Heart right ventricle (tissue), 16 donors: ENCODE measurements around the gene C17orf50. TPM values are rescaled to one million over a fixed set of nuclear protein-coding genes. Genes with fewer than 3 reads are reported as not detected.
A peak's percentile ranks its signal among the peaks of the same experiment; 100 is the strongest.

Experiments
- ATAC-seq, 8 donors: fragments of 200-7000 bp; cut with Tn5 transposase; one replicate each; pipeline ENCODE4 v1.9.1; 2020; ENCODE audit warnings: mild to moderate bottlenecking in 8 of 8, moderate library complexity in 8 of 8, moderate number of reproducible peaks in 1 of 8
- DNase-seq, 2 donors: peaks; one replicate each; pipeline ENCODE4 v3.0.0-alpha.2; 2020
- H3K27ac ChIP-seq, 10 donors: fragments of 200-600 bp; sonication (generic) in 2 of 10; one replicate each; pipeline versions ENCODE4 v1.5.0 to v1.8.0; 2020 to 2022; ENCODE audit warnings: mild to moderate bottlenecking in 3 of 10
- H3K27me3 ChIP-seq, 7 donors: fragments of 200-600 bp; one replicate each; pipeline ENCODE4 v1.8.0; 2021 to 2022; ENCODE audit warnings: mild to moderate bottlenecking in 2 of 7
- H3K36me3 ChIP-seq, 9 donors: fragments of 200-600 bp; sonication (generic) in 1 of 9; one replicate each; pipeline versions ENCODE4 v1.5.0 to v1.8.0; 2020 to 2022; ENCODE audit warnings: mild to moderate bottlenecking in 2 of 9
- H3K4me1 ChIP-seq, 9 donors: fragments of 200-600 bp; sonication (generic) in 1 of 9; one replicate each; pipeline versions ENCODE4 v1.5.0 to v1.8.0; 2020 to 2022; ENCODE audit warnings: mild to moderate bottlenecking in 4 of 9
- H3K4me3 ChIP-seq, 10 donors: fragments of 200-600 bp; sonication (generic) in 2 of 10; one replicate each; pipeline versions ENCODE4 v1.5.0 to v1.8.0; 2020 to 2022; ENCODE audit warnings: mild to moderate bottlenecking in 7 of 10, moderate library complexity in 2 of 10
- H3K9me3 ChIP-seq, 11 donors: fragments of 200-600 bp in 10 of 11; sonication (generic) in 2 of 11; one replicate each; pipeline versions ENCODE4 v1.5.0 to v1.8.0; 2013 to 2022; ENCODE audit warnings: mild to moderate bottlenecking in 2 of 11, control low read depth in 1 of 11, moderate library complexity in 1 of 11
- CTCF ChIP-seq, 9 donors: fragments of 200-600 bp; sonication (generic) in 2 of 9; IDR thresholded peaks; one replicate each; pipeline versions ENCODE4 v1.5.0 to v1.8.0; 2021 to 2022; ENCODE audit warnings: antibody characterized with exemption in 9 of 9, mild to moderate bottlenecking in 5 of 9, moderate library complexity in 1 of 9
- WGBS, 2 donors: extraction: QIAGEN DNeasy Blood & Tissue Kit; methylation state at CpG; one replicate each; pipeline ENCODE4 v1.1.7; 2013; ENCODE audit warnings: inconsistent platforms in 1 of 2; 5-methylcytosine and 5-hydroxymethylcytosine counted together
- intact Hi-C, 10 donors: fragments of 100-400 bp; cut with DNase I; formaldehyde crosslinking; loops; one replicate each; pipeline versions ENCODE4 v1.11.1 to v1.14.2; 2022
- polyA plus RNA-seq, 2 donors: library from polyadenylated mRNA; stranded (reverse); fragments of 200-250 nt; gene quantifications; one replicate each; pipeline ENCODE4 v1.2.3, GENCODE V29; 2013
- total RNA-seq, 10 donors: library from RNA; stranded (reverse); fragmentation: NEBNext Ultra II Directional in 3 of 10; extraction: Animal tissue kit (Norgen Biotek cat#: 25700) in 3 of 10; gene quantifications; one replicate each; pipeline versions ENCODE4 v1.2.1 to v1.2.4, GENCODE V29; 2021 to 2023
- donor health status: Arrhythmogenic right ventricular cardiomyopathy.
- donor health status: ischemic (EF 13 %, LVEDD 7.1; RV severe dilation, severe dysfunction).
- donor health status: healthy with polysubstance abuse.
- donor health status: DM: no; HTN: yes; CAD: no.
- donor health status: DM: no; HTN: no; CAD: no.
- donor health status: ischemic (EF 25% LVEDD 6.9; RV normal size, moderate dysfunction).
- donor health status: ischemic (EF 25% LVEDD 5.7; RV mildly dilated, moderate dysfunction).
- donor health status: healthy.
- donor health status: DM: yes; HTN: yes; CAD: no.
- donor health status: Ischemic cardiomyopathy.
- donor health status: ischemic (EF 35%, LVEDD 5.7; RV mildly dilated, moderate dysfunction).
- donor health status: nonischemic (EF 11% LVEDD 7.7; RV severe dilation, severe dysfunction).
- donor health status: DM: yes; HTN: yes; CAD: no.
- donor health status: PGD.
- donor health status: ischemic (EF 29% LVEDD 5.4; RV normal size, mild dysfunction).
- donor health status: nonischemic (EF 23%, LVEDD 6.1; RV moderate dilation, normal function).

C17orf50 gene
- total and polyA plus RNA-seq, 12 donors = not detected

DNA sequence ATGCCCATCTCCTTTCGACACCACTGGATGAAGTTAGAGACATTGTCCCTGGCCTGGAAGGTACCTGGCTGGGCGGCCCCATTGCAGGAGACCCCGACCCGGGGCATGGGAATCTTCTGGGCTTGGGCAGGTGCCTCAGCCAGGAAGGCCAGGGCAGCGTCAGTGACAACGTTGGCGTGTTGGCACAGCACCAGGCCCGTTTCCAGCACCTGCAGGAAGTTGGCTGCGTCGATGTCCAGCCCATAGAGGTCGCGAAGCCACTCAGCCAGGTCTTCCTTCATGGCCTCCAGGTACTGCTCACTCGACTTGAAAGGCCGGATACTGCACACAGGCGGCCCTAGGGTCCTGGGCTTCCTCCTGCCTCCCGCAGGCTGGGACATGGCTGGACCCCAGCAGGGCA lies 8.2 kb upstream of the C17orf50 start:
- no peak overlapping the region for H3K4me3 ChIP-seq
- ATAC-seq (peak in 3 of 8 donors; percentile 2 to 6 (median 3)), DNase-seq (no peak)
- WGBS, 2 donors = 51 to 63% methylated on average over 16 of the region's 16 CpGs
- H3K36me3 ChIP-seq = no peaks in the 10 kb centered on the region
- TF ChIP-seq CTCF (IDR thresholded peaks at IDR 0.05) = no peak
- peaks cover 0 to 51% (median 34%) of the 10 kb centered on the region in 7 donors for H3K27me3 ChIP-seq
- intact Hi-C loops = loop anchor here in 1 of 10 donors (5.0 kb wide), 1 partner anchor 150 kb away; no protein-coding TSS in a partner anchor
- no peak overlapping the region for H3K27ac ChIP-seq
- H3K4me1 ChIP-seq = peaks cover 0 to 20% (median 9%) of the 10 kb centered on the region in 9 donors
- no peaks in the 10 kb centered on the region for H3K9me3 ChIP-seq

DNA sequence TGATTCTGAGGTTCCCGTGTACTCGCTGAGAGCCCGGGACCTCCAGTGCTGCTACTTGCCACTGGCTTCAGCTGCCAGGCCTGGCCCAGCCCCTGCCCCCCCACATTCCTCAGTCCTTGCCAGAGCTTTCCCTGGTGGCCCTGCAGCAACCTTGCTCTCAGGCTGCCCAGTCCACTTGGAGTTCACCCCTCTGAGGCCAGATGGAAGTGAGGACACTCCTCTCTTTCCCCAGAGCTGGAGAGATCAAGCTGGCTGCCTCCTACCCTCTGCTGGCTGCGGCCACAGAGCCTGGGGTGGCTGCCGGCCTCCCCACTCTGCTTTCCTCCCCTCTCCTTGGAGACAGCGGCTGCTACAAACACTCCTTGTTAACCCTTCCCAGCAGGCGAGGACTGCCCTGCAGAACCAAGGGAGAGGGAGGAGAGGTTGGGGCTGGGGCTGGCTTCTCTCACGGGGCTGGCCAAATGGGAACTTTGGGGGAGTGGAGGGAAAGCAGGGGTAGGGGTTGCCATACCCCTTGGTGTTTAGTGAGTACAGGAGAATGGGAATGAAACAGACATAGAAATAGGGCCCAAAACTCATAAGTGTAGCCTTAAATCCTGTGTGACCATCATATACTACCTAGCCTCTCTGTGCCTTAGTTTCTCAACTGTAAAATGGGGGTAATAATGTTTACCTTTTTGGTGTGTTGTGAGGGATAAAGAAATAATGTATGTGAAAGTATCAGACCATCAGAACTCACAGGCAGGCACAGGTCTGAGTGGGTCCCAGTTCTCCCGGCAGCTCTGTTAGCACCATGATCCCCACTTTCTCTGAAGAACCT lies 7.5 kb upstream of the C17orf50 start, which contains the start of gene GAS2L2:
TSS of gene GAS2L2 (minus strand) at position 295 of the 820 bp plus-strand sequence. CDS start 389 bp downstream, outside the sequence.
- DNase-seq = no peak
- H3K27me3 ChIP-seq = peaks cover 0 to 45% (median 28%) of the 10 kb centered on the region in 7 donors
- H3K4me3 ChIP-seq = no peak within 1 kb of the TSS
- H3K9me3 ChIP-seq = no peaks in the 10 kb centered on the region
- WGBS, 2 donors = 37 to 45% methylated on average over 9 of the region's 9 CpGs
- peak; percentile 21 to 76 (median 46) for ATAC-seq
- H3K36me3 ChIP-seq = no peaks in the 10 kb centered on the region
- H3K27ac ChIP-seq = no peak within 1 kb of the TSS
- H3K4me1 ChIP-seq = peaks cover 0 to 15% (median 9%) of the 10 kb centered on the region in 9 donors
- no peak for TF ChIP-seq CTCF (IDR thresholded peaks at IDR 0.05)
- intact Hi-C loops = loop anchor here in 1 of 10 donors (5.0 kb wide), 1 partner anchor 151 kb away; no protein-coding TSS in a partner anchor

DNA sequence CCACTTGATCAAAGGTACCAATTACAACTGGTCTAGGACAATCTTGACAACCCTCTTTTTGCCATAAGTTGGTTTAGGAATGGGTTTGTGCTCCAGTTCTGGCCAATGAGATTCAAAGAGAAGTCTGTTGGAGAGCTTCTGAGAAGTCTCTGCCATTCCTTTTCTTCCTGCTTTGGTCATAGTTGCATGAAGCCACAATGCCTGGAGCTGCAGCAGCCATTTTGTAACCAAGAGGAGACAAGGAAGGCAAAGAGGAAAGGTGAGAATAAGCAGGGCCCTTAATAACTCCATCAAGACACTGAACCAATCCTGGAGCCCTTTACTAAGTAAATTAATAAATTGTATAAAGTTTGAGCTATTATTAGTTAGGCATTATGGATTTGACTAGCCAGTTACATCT lies 3.4 kb upstream of the C17orf50 start:
- Histone ChIP-seq H3K27me3 (peaks cover 0 to 11% (median 0%) of the 10 kb centered on the region in 7 donors), H3K9me3 (no peaks in the 10 kb centered on the region), H3K4me1 (peaks cover 0 to 10% (median 3%) of the 10 kb centered on the region in 9 donors), H3K36me3 (no peaks in the 10 kb centered on the region), H3K4me3 (no peak overlapping the region), H3K27ac (no peak overlapping the region)
- TF ChIP-seq CTCF (IDR thresholded peaks at IDR 0.05) = no peak
- ATAC-seq (no peak), DNase-seq (no peak)
- intact Hi-C loops = no loop called here

DNA sequence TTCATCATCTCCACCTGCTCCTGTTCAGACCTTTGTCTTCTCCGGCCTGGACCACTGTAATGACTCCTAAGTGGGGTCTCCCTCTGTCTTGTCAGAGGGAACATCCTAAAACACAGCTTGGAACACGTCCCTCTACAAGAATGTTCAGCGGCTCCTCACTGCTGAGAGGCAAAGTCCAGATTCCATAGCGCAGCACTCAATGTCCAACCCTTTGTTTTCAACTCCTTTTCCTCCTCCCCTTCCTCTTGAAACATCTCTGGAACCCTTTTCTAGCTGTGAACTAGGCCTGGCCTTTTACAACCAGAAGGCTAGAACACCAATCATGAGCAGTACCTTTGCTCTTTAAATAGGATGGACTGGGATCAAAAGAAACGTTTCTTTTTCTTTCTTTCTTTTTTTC lies 914 bp downstream of the C17orf50 start:
- Histone ChIP-seq H3K27ac (no peak overlapping the region), H3K27me3 (peaks cover 0 to 10% (median 0%) of the 10 kb centered on the region in 7 donors), H3K36me3 (no peaks in the 10 kb centered on the region), H3K4me3 (no peak overlapping the region), H3K4me1 (peaks cover 2 to 19% (median 8%) of the 10 kb centered on the region in 9 donors), H3K9me3 (no peaks in the 10 kb centered on the region)
- ATAC-seq (no peak), DNase-seq (no peak)
- WGBS, 2 donors = 84 to 92% methylated on average over 5 of the region's 5 CpGs
- no peak for TF ChIP-seq CTCF (IDR thresholded peaks at IDR 0.05)
- intact Hi-C loops = loop anchor here in 1 of 10 donors (10.0 kb wide), 1 partner anchor 587 kb away; no protein-coding TSS in a partner anchor
